Suppressor macrophage treated with lipopolysaccharide for 4 hours (primary cell): ENCODE measurements around the gene ACVR1.
A peak's percentile ranks its signal among the peaks of the same experiment; 100 is the strongest.
"Not testable (repeated sequence)": the region's sequence is repeated elsewhere in the genome, so short reads cannot be mapped to it uniquely, and the experiment has no call there.

Experiments
- DNase-seq: peaks from one replicate; pipeline ENCODE4 v3.0.0-alpha.2; 2020

The ACVR1 gene

DNA sequence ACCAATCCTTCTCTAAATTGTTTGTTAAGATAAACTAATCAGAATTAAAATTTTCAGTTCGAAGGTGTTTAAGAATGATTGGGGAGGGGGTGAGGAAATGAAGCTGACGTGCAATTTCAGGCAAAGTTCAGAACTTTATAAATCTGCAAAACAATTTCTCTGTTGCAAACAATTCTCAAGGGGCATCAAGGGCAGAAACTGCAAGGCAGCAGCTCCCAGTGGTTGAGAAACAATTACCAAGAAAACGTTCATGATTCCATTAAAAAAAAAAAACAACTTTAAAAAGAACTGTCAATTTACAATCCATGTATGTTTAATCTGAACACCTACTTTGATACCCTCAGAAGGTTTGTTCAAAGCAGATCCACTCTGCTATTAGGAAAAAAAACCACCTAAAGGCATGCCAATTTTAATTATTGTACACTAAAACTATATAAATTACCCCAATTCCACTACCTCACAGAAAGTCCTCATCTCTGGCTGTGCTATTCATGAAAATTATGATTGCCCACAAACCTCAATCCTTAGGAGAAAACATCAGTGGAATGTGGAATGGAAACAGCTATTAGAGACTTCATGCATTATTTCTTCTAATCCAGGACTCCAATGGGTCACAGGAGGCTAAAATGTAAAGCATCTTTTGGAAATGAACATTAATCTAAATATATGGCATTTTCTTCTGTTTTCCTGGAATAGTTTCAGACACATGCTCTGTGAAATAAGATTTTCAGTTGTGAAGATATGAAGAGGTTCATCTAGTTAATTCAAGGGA is 127.6 kb downstream of the ACVR1 start:
- DNase-seq: no peak

DNA sequence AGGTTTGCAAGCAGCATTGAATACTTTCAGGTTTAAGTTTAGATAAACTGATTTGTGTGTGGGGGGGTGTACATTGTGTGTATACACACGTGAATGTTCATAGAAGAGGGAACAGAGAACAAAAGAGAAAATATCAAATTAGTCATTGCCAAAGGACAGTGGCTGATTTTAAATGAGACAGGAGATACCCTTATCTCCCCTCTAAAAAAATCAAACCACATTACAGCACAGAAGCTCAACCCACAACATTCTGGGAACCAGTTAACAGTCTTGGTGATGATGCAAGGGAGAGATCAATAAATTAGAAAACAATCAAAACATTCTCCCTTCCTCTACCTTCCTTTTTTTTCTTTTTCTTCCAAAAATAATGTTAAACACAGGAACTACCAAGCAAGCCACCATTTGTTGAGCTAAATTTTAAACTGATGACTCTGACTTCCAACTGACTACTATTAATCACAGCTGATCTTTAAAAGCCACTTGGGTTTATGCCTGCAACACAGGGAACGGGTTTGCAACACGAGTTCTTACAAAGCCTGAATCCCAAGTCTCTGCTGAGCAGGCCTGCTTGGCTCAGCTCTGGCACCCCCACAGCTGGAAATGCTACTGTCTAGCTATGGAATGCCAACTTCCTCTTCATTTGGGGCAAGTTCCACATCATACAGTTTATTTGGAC is 128.3 kb downstream of the ACVR1 start:
- no peak for DNase-seq

DNA sequence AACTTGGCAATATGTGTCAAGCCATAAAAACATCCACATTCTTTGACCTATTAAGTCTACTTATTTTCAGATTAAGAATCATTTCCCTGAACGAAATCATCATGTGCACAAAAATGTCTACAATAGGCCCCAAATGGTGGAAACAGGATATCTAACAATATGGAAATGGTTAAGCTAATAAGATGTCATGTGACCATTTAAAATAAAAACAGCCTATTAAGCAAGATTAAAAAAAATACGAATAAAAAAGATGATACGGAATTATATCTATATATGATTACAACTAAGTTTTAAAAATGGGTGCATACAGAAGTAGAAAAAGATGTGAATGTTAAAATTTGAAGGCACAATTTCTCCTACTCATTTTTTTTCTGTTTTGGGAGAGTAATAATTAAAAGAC is 128.8 kb downstream of the ACVR1 start:
- no peak for DNase-seq

DNA sequence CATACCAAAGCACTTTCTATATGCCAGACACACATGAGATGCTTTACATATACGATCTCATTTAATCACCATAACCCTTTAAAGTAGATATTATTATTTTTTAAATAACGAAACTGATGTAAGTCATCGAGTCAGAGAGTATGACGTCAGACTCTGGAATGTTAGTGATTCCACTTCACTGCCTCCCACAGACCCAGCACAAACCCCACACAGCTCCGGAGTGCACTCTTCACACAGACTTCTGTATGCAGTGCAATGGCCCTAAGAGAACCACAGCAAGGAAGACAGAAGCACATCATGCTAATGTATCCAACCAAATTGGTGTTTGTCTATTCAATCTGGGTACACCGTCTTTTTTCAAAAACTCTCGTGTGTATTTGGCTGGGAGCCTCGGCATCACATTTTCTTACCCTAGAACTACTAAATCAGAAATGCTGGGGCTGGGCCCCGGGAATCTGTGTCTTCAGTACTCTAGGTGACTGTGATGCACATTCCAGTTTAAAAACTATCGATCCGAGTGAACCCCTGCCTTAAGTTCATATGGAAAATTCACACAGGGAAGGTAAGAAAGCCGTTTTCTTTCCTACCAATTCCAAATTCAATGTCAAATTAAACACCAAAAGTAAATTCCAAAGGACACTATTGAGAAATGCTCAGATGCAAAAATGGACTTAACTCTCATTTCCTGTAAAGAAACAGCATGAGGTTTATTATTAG is 129.7 kb downstream of the ACVR1 start:
- DNase-seq: no peak

DNA sequence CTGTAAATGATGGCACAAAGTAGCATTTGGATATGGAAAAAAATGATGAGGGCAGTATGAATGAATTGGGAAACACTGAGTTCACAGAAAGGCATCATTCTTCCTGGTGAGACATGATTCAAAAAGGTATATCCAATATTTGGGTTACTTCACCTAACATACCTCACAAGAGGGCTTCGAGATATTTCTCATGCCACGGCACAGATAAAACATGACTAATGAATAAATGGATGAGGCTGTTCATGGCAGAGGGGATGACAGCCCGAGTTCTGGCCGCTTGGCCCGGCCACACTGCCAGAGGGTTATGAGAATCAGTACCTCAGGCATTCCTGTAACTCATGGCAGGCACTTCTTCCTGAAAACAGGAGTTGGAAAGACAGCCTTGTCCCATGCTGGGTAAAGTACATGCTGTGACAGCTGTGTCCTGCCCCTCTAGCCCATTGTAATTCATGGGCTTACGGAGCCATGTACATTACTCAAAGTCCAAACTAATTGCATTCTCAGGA is 131.5 kb downstream of the ACVR1 start:
- no peak for DNase-seq

DNA sequence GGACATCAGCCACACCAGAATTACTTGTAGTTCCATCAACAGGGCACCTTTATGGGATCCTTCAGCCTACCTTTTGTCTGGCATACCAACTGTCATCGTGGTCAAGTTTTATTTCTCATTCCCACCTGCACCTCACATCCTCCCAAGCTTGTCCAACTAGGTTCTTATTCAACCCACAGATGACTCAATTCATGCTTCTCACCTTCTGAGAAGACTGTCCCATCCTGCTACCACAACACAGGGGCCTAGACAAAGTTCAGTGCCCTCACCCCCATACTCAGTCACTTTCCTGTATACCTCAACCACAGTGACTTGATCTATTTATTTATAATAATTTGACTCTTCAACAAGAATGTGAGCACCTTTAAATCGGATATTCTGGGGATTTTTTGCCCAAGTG is 133.1 kb downstream of the ACVR1 start:
- no peak for DNase-seq

DNA sequence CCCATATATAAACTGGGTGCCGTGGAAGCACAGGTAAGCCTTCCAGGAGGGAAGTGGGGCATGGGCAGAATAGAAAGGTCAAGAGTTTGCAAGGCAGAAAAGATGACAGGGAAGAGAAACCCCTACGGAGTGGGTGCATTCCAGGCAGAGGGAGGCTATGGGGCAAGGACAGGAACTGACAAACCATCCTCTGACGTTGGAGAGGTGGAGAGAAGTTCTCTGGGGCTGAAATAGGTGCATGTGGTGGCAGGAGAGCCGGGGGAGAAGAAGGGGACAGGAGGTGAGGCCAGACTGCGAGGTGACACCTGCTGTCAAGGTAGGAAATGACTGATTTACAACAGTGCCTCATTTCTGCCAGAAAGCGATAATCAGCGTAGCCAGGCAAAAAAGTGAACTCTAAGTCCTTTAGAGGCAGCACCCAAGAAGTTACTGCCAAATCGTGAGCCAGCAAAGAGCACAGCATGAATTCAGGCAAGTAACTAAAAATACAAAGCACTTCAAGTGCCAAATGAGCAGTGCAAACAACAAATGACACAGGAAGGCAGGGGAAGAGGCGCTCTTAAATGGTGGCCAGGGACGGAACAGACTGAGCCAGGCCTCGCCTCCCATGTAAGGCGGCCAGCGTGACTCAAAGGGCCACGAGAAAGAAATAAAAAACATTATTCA is 134.2 kb downstream of the ACVR1 start:
- DNase-seq: no peak

DNA sequence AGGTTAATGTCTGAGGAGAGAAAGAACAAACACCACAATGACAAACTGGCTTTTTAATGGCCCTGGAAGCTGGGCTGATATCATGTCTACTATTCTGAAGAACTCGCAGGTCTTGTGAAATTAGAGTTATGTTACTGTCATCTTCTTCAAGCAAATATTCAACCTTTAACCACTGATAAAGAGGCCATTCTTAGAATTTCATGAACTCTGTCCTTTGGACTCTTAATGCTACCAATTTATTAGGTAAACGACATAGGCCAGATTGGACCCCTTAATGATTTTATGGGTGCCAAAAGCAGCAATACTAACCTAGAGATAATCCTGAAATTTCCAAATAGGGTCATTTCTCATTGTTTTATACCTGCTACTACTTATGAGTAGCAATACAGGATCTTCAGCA is 138.5 kb downstream of the ACVR1 start:
- DNase-seq: no peak

DNA sequence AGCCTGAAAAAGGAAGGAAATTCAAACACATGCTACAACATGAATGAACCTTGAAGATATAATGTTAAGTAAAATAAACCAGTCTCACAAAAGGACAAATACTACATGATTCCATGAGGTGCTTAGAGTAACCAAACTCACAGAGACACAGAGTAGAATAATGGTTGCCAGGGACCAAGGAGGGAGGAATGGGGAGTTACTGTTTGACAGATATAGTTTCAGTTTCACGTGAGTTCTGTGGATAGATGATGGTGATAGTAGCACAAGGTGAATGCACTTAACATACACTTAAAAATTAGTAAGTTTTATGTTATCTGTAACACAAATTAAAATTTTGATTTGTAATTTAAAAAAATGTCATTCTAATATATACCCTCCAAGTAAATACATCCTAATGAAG is 140.6 kb downstream of the ACVR1 start:
- no peak for DNase-seq

DNA sequence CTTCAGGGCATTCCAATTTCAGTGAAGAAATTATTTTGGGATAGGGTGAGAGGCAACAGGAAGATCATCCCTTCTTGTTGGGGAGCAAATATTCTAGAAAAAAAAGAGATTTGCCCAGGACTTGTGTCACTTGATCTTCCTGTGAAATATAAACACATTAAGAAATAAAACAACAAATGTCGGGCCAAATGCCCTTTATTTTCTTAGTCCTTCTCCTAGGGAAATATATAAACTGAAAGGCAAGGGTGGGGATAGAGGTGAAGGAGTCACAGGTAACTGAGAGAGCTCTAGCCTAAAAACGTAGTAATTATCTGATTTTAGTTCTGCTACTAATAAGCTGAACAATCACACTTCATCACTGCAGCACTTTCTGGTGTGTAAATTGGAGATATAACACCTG is 142.9 kb downstream of the ACVR1 start:
- DNase-seq: no peak

DNA sequence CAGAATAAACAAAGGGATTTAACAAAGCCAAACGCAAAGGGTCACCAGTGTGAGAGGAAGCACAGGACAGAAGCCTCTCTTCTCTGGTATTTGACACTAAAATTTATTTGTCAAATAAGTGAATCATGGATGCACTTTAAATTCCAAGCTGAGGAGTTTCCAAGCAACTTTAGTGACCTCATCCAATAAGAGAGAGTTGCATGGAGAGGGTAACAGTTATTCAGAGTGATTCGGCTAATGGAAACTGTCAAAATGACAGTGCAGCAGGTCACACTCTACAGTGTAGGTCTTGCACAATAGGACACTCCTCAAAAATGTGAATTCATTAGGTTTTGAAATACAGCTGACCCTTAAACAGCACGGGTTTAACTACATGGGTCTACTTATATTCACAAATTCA is 143.5 kb downstream of the ACVR1 start:
- DNase-seq: no peak

DNA sequence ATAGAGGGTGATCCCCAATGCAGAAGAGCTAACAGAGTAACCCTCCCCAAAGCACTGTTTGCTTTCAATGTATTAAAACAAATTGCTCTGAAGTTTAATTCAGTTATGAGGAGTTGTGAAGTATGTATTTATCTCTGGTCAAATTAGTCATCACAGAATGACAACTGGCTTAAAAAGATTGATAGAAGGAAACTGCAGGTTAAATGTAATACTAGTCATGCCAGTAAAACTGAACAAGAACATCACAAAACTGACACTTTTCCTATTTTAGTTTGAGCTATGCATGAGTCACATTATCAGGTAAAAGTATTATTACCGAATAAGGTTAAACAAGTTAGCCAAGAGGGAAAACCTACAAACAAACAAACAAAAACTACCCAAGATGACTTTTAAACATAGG is 148.4 kb downstream of the ACVR1 start:
- DNase-seq: no peak

DNA sequence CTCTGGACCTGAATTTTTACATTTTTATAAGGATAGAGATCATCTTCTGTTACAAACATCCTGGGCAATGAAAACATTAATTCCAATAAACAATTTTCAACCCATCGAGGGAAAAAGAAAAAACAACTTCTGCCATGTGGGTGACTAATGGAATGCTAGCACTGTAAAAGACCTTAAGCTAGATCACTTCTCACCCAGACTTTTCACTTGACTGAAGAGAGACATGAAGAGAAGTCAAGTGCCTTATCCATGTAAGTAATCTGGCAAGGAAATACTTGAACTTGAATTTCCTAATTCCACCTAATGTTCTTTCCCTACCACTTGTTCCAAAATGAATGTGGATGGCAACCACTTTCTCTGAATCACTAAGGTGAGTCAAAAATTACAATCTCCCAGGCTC is 149.2 kb downstream of the ACVR1 start:
- DNase-seq: no peak

DNA sequence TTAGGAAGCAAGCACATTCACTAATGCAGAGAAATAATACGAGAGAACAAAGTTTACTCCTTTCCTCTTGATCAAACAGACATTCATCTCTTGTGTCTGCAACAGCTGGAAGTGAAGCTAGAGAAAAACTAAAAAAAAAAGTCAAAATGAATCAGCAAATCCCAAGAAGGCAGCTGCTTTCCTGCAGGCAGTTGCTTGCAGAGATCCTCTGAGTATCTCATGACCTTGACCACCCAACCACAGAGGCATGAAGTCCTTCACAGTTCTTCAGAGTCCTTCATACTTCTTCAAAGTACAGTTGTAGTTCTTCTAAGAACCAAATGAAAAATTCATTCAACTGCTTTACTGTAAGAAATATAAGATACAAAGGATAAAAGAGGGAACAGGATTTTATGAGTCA is 150.3 kb downstream of the ACVR1 start:
- no peak for DNase-seq

DNA sequence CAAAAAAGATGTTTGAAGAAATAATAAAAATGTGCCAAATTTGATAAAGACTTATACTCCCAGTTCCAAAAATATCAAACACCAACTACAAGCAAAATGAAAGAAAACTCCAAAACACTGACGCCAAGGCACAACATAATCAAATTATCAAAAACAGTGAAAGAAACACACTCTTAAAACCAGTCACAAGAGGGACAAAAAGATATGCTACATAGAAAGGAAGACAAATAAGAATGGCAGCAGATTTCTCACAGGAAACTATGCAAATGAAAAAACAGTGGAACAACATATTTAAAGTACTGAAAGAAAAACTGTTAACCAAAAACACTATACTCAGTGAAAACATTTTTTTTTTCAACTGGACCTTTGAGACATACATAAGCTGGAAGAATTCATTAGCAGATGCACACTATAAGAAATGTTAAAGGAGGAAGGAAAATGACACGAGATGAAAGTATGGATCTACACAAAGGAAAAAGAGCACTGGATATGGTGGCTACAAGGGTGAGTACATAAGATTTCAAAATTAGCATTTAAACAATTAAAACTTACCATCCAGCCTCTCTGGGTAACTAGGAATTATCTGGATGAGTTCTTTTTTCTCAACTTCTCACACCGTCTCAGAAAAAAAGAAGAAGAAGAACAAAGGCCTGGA is 153.4 kb downstream of the ACVR1 start:
- peak; percentile 1 for DNase-seq

DNA sequence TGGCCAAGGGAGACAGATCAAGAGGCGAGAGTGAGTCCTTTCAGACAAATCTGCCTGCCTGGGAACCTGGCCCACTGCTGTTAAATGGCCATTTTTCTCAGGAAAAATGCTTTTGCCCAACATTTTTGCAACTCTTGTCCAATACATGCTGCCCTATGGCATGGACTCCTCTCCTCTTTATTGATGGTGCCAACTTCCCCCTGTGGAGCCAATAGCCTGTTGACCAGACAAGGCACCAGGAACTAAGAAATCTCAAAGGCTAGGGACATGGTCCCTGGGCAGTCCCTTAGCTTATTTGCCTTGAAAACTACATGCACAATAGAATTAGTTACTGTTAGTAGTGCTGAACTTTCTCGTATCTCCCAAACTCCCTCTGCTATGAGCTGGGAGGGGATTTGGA is 155.6 kb downstream of the ACVR1 start:
- DNase-seq: no peak

DNA sequence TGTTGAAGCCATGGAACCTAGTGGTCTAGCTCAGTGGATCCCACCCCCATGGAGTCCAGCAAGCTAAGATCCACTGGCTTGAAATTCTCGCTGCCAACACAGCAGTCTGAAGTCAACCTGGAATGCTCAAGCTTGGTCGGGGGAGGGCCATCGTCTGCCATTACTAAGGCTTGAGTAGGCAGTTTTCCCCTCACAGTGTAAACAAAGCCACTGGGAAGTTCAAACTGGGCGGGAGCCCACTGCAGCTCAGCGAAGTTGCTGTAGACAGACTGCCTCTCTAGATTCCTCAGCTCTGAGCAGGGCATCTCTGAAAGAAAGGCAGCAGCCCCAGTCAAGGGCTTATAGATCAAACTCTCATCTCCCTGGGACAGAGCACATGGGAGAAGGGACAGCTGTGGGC is 171.5 kb downstream of the ACVR1 start:
- DNase-seq: not testable (repeated sequence)

DNA sequence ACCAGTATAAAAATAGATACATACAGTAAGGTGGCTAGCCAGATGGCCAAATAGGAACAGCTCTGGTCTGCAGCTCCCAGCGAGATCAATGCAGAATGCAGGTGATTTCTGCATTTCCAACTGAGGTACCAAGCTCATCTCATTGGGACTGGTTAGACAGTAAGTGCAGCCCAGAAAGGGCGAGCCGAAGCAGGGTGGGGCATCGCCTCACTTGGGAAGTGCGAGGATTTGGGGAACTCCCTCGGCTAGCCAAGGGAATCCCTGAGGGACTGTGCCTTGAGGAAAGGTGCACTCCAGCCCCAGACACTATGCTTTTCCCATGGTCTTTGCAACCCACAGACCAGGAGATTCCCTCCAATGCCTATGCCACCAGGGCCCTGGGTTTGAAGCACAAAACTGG is 172.0 kb downstream of the ACVR1 start:
- not testable (repeated sequence) for DNase-seq

DNA sequence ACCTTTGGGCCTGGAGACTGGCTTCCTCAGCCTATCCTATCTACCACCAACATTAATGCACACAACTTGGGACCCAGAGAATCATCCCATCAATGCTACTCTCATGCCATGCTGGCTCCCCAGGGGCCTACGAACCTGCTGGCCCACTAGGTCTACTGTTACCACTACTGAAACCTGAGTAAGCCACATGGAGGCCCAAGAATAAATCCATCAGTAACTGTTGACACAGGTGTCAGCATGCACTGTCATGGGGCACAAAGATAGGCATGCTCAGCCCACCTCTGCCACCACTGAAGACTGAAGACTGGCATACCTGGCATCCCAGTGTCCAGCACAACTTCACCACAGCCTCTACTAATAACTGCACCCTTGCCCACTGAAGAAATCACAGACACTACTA is 176.3 kb downstream of the ACVR1 start:
- no peak for DNase-seq

DNA sequence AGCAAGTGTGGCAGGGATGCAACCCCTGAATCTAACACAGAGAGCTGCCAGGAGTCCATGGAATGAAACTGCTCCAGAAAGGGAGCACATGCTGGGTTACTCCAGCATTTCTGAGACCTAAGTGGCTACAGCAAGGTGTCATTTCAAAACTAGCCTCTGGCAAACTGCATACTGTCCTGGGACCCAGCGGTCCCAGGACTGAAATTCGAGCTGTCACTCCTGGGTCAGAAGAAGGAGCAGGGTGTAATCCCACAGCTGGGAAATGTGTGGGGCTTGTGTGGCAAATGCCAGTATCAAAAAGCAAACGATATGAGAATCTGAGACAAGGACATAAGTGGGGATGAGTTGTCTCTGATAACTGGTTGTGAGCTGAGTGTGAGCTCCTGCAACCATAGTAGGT is 177.1 kb downstream of the ACVR1 start:
- no peak for DNase-seq

DNA sequence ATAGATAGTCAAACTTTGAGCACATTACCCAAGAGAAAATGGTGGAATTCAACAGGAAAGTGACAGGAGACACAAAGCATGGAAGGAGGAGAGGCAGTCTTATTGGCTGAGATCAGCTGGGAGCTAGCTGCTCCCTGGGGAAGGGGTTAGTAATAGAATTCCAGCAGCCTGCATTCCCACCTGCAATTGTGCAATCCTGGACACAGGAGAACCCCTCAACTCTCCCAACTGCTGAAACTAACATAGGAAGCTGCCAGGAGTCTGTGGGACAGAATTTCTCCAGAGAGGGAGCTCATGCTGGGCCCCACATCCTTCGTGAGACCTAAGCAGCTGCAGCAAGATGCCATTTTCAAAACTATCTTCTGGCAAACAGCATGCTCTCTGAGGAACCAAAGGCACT is 177.7 kb downstream of the ACVR1 start:
- DNase-seq: no peak

DNA sequence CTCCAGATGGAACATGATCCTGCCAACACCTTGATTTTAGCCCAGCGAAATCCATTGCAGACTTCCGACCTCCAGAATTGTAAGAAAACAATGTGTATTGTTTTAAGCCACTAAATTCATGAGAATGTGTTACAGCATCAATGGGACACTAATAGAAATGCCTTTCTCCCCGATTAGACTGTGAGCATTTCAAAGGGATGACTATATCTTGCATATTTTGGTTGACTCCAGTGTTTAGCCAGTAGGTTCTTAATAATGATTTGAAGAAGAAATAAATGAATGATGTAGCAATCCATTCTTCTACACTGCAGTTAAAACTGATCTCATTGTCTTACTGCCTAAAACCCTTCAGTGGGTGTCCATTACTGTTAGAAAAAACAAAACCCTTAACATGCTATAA is 180.1 kb downstream of the ACVR1 start:
- DNase-seq: no peak

DNA sequence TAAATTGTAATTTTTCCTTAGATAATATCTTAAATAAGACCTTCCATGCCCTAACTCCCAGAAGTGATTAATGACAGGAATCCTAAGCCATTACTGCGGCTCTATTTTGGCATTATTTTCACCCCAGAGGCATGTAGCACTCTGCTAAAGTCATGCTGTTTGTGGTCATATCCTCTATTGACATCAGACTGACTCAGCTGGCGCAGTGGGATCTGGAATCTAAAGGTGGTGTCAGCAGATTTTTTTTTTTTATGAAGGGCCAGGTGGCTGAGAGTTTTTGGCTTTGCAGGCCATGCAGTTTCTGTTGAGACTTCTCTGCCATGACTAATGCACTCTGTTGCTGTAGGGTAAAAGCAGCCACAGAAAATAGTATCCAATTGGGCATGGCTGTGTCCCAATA is 183.4 kb downstream of the ACVR1 start:
- no peak for DNase-seq
